Hepatocyte (in vitro differentiated cells): ENCODE data around the gene SSR1.

Source experiments
- CTCF ChIP-seq: fragments of 200-600 bp; sonication (generic); IDR thresholded peaks from 2 replicates; pipeline ENCODE4 v1.5.1; 2016; ENCODE audit warnings: antibody characterized with exemption, mild to moderate bottlenecking; ENCODE audit not compliant: poor library complexity
- EZH2 ChIP-seq: fragments of 200-600 bp; sonication (generic); IDR thresholded peaks from 2 replicates; pipeline ENCODE4 v1.6.1; 2016; ENCODE audit warnings: antibody characterized with exemption, mild to moderate bottlenecking, borderline replicate concordance
- EZH2phosphoT487 ChIP-seq: fragments of 200-600 bp; sonication (generic); IDR thresholded peaks from one replicate; pipeline ENCODE4 v1.6.1; 2018; ENCODE audit warnings: antibody characterized with exemption, mild to moderate bottlenecking, low read depth, moderate library complexity; ENCODE audit not compliant: unreplicated experiment, severe bottlenecking

- no peak for TF ChIP-seq CTCF
- TF ChIP-seq EZH2: no peak
- TF ChIP-seq EZH2phosphoT487: no peak
Measured at GRCh38 chr6:7323074-7323473, 10.1 kb upstream of the SSR1 start.
